ENCODE data around the gene AVEN. TPM values are rescaled to one million over a fixed set of nuclear protein-coding genes. Genes with fewer than 3 reads are reported as not detected.

Gene AVEN
- total RNA-seq, 2 donors from 2014 or later, result 12.9 to 18.9 TPM

DNA sequence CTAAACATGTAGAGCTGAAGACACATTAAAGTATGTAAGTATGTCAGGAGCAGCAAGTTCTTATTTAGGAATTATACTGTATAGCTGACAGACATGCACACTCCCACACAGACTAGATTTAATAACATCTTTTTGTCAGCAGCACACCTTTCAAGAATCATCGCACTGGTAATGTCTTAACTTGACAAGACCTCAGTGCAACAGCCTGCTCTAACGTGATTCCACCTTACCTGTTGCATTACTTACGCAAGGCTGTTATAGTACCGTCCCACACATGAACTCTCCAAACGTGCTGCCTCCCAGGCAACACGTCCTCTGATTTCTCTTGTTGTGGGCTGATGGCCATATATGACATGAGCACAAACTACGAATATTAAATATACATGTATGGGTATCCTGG, 58.8 kb downstream of the AVEN start:
- H3K36me3 ChIP-seq, result no peaks in the 10 kb centered on the region
- H3K4me1 ChIP-seq, result no peaks in the 10 kb centered on the region
- H3K27me3 ChIP-seq, result no peaks in the 10 kb centered on the region
- no peak overlapping the region for H3K4me3 ChIP-seq
- DNase-seq (ENCODE audit: low spot score), result no peak
- H3K9me3 ChIP-seq, result no peaks in the 10 kb centered on the region
- no peak for TF ChIP-seq CTCF (IDR thresholded peaks at IDR 0.05)
- no peak overlapping the region for H3K27ac ChIP-seq

GRCh38 chr15:33975022-33975565, 63.9 kb downstream of the AVEN start:
- TF ChIP-seq CTCF (IDR thresholded peaks at IDR 0.05), result no peak
- no peak for DNase-seq (ENCODE audit: low spot score)
- no peak overlapping the region for H3K27ac ChIP-seq
- no peaks in the 10 kb centered on the region for H3K27me3 ChIP-seq
- no peaks in the 10 kb centered on the region for H3K4me1 ChIP-seq
- H3K9me3 ChIP-seq, result no peaks in the 10 kb centered on the region
- no peaks in the 10 kb centered on the region for H3K36me3 ChIP-seq
- H3K4me3 ChIP-seq, result no peak overlapping the region

GRCh38 chr15:33971811-33972210, 67.2 kb downstream of the AVEN start:
- DNase-seq (ENCODE audit: low spot score), result no peak
- Histone ChIP-seq H3K36me3 (no peaks in the 10 kb centered on the region), H3K9me3 (no peaks in the 10 kb centered on the region), H3K4me1 (no peaks in the 10 kb centered on the region), H3K27me3 (no peaks in the 10 kb centered on the region), H3K4me3 (no peak overlapping the region), H3K27ac (no peak overlapping the region)
- TF ChIP-seq CTCF (IDR thresholded peaks at IDR 0.05), result no peak

DNA sequence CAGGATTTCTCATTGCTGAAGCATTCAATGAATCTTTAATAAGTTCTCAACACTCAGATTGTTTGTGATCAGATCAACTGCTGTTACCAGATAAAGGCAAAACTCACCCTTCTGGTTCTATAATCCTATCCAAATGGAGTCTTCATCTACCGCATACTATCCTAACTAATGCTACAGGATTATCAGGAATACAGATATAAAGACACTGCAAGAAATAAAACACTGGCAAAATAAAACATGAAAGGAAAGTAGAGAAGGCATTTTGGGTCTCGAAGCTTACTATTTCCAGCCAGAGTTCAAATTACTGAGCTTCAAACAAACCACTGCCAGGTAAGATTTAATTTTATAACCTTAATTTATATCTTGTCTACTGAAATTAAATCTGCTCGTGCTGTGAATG, 70.2 kb downstream of the AVEN start:
- Histone ChIP-seq H3K36me3 (no peaks in the 10 kb centered on the region), H3K4me1 (no peaks in the 10 kb centered on the region), H3K9me3 (no peaks in the 10 kb centered on the region), H3K27ac (no peak overlapping the region), H3K27me3 (no peaks in the 10 kb centered on the region), H3K4me3 (no peak overlapping the region)
- TF ChIP-seq CTCF (IDR thresholded peaks at IDR 0.05), result no peak
- DNase-seq (ENCODE audit: low spot score), result no peak

DNA sequence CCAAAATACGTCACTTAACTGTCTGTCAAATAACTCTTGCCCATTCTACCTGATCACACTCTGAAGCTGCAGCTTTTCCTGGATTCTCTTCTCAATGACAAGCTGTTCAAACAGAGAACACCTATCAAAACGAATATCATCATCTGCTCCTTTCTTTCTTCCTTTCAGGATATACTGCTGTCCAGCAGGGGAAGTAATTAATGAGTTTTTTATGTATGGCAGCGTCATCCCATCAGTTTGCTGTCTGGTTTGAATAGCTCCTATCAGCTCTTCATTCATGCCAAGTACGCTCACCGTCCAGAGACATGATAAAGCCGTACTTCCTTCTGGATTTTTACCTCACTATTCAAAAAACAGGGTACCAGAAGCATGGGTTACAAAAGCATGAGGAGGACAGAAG, 70.8 kb downstream of the AVEN start, which contains the start of gene CHRM5:
CHRM5 (plus strand) TSS at position 274 of the 400 bp plus-strand sequence. CDS start 94,221 bp downstream, outside the sequence.
- DNase-seq (ENCODE audit: low spot score), result no peak
- Histone ChIP-seq H3K27ac (no peak within 1 kb of the TSS), H3K9me3 (no peaks in the 10 kb centered on the region), H3K4me3 (no peak within 1 kb of the TSS), H3K4me1 (no peaks in the 10 kb centered on the region), H3K27me3 (no peaks in the 10 kb centered on the region), H3K36me3 (no peaks in the 10 kb centered on the region)
- no peak for TF ChIP-seq CTCF (IDR thresholded peaks at IDR 0.05)

DNA sequence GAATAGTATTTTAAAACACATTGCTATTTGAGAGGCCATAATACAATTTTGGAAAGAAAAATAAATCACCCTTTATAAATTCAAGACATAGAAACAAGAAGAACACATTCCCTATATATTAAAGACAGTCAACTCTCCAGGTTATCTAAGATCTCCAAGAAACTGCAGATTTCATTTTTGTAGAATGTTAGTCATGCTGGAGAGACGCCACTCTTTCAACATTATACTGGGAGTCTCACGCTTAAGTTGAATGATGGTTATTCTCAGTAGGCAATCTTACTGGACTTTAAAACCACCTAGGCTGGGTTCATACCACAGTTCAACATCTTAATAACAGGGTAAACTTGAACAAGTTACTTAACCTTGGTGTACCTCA, 74.4 kb downstream of the AVEN start:
- Histone ChIP-seq H3K27me3 (no peaks in the 10 kb centered on the region), H3K36me3 (no peaks in the 10 kb centered on the region), H3K4me1 (no peaks in the 10 kb centered on the region), H3K27ac (no peak overlapping the region), H3K9me3 (no peaks in the 10 kb centered on the region), H3K4me3 (no peak overlapping the region)
- no peak for DNase-seq (ENCODE audit: low spot score)
- TF ChIP-seq CTCF (IDR thresholded peaks at IDR 0.05), result no peak

Measured in right atrium auricular region (tissue), 2 donors.